GM12878 (cell line): Measurements from ENCODE around the gene C9orf57. TPM values are rescaled to one million over a fixed set of nuclear protein-coding genes. Genes with fewer than 3 reads are reported as not detected.
"Not testable (repeated sequence)": the region's sequence is repeated elsewhere in the genome, so short reads cannot be mapped to it uniquely, and the experiment has no call there.

Source experiments
- ATAC-seq: fragments of 200-7000 bp; cut with Tn5 transposase; 3 replicates; pipeline ENCODE4 v1.9.1; 2020; ENCODE audit warnings: mild to moderate bottlenecking, moderate library complexity
- BruUV-seq: library from RNA; stranded (reverse); fragments of 400-500 nt; replicated peaks from 2 replicates; lab custom pipeline; 2021; lab: Mats Ljungman, UMichigan
- CTCF ChIA-PET: fragments of 300-600 bp; sonication (Branson Sonifier 250); formaldehyde crosslinking; extraction: SDS; loops from one replicate; lab custom pipeline; 2021; ENCODE audit warnings: inconsistent platforms; lab: Yijun Ruan, JAX
- POLR2A ChIA-PET: fragments of 350-600 bp; formaldehyde crosslinking; extraction: SDS; loops from one replicate; lab custom pipeline; 2021; ENCODE audit warnings: inconsistent platforms; lab: Charles Lee
- RAD21 ChIA-PET: fragments of 300-600 bp; sonication (Branson Sonifier 250); formaldehyde crosslinking; loops from one replicate; lab custom pipeline; 2023; ENCODE audit warnings: antibody characterized with exemption; ENCODE audit not compliant: unreplicated experiment; lab: Charles Lee
- SMC1A ChIA-PET: fragments of 300-600 bp; sonication (Branson Sonifier 250); formaldehyde crosslinking; loops from one replicate; lab custom pipeline; 2023; ENCODE audit not compliant: unreplicated experiment, uncharacterized antibody; lab: Charles Lee
- DNase-seq: peaks from one replicate; pipeline ENCODE4 v3.0.0-alpha.2; 2011; ENCODE audit warnings: low read depth, low spot score
- FAIRE-seq: peaks from 3 replicates; lab custom pipeline; 2011; peaks lifted over from hg19 to GRCh38; lab: Jason Lieb, UNC
- H2AFZ ChIP-seq: 2 replicates; pipeline ENCODE4 v1.6.0; 2011; ENCODE audit warnings: low read depth, low read length, control low read depth; ENCODE audit not compliant: control insufficient read depth
- H3K27ac ChIP-seq: 2 replicates; pipeline ENCODE4 v1.5.1; 2011; ENCODE audit warnings: control low read depth; ENCODE audit not compliant: control insufficient read depth, insufficient read depth
- H3K27me3 ChIP-seq, 2 experiments: replicated peaks in 1 of 2; 2 replicates each; pipeline versions ENCODE4 v1.6.0 to v1.6.1; 2011; ENCODE audit warnings: low read length in 1 of 2; ENCODE audit not compliant: control insufficient read depth in 2 of 2, insufficient read depth in 2 of 2
- H3K36me3 ChIP-seq, 2 experiments: 2 replicates each; pipeline ENCODE4 v1.5.1; 2011; ENCODE audit warnings: low read length in 1 of 2; ENCODE audit not compliant: control insufficient read depth in 2 of 2, insufficient read depth in 2 of 2
- H3K4me1 ChIP-seq: 2 replicates; pipeline ENCODE4 v1.6.1; 2011; ENCODE audit warnings: mild to moderate bottlenecking, low read length, moderate library complexity, mixed read lengths; ENCODE audit not compliant: control insufficient read depth, insufficient read depth
- H3K4me2 ChIP-seq: 2 replicates; pipeline ENCODE4 v1.6.0; 2011; ENCODE audit warnings: control low read depth; ENCODE audit not compliant: control insufficient read depth, insufficient read depth
- H3K4me3 ChIP-seq: fragments of 200-600 bp; sonication (generic); 2 replicates; pipeline ENCODE4 v1.5.1; 2016
- H3K79me2 ChIP-seq: 2 replicates; pipeline ENCODE4 v1.6.0; 2011; ENCODE audit warnings: low read length; ENCODE audit not compliant: control insufficient read depth, insufficient read depth
- H3K9ac ChIP-seq: 2 replicates; pipeline ENCODE4 v1.8.0; 2011; ENCODE audit warnings: low read length, control low read depth, mixed read lengths; ENCODE audit not compliant: control insufficient read depth, insufficient read depth
- H3K9me3 ChIP-seq: replicated peaks from 3 replicates; pipeline ENCODE4 v1.5.1; 2011; ENCODE audit warnings: mild to moderate bottlenecking, low read length; ENCODE audit not compliant: control insufficient read depth, insufficient read depth
- H4K20me1 ChIP-seq: 2 replicates; pipeline ENCODE4 v1.6.0; 2011; ENCODE audit not compliant: control insufficient read depth, insufficient read depth
- IKZF1 ChIP-seq: fragments of 450-650 bp; conservative IDR thresholded peaks from 2 replicates; pipeline ENCODE4 v1.6.1; 2017; ENCODE audit warnings: antibody characterized with exemption, mild to moderate bottlenecking
- WGBS: methylation state at CpG from one replicate; pipeline ENCODE4 v1.1.6; 2016; ENCODE audit warnings: low lambda C conversion rate; ENCODE audit not compliant: insufficient replicate concordance, insufficient coverage; ENCODE audit errors: missing lambda C conversion rate; 5-methylcytosine and 5-hydroxymethylcytosine counted together
- in situ Hi-C: fragments of 300-500 bp; cut with MboI; formaldehyde crosslinking; loops from 9 replicates; pipeline ENCODE4 v1.14.3; 2018; ENCODE audit warnings: mixed read lengths
- intact Hi-C: fragments of 100-400 bp; cut with micrococcal nuclease; formaldehyde crosslinking; loops from one replicate; pipeline ENCODE4 v1.14.2; 2022; ENCODE audit not compliant: unreplicated experiment
- polyA plus RNA-seq, 11 experiments: library from polyadenylated mRNA; depleted of rRNA in 4 of 11; unstranded in 6 of 11; stranded (reverse) in 5 of 11; fragments of >200 nt; fragmentation: Nextera tagmentation in 4 of 11; fragmentation: Illumina TruSeq in 1 of 11; extraction: Ambion mirVana in 4 of 11; extraction: Trizol in 1 of 11; gene quantifications; 1 replicate in 1 of 11; 2 replicates in 10 of 11; pipeline versions ENCODE4 v1.2.1 to v1.2.3, GENCODE V29; 2011 to 2016; ENCODE audit warnings: inconsistent platforms in 2 of 11, missing spikeins in 2 of 11, low read depth in 1 of 11
- total RNA-seq, 4 experiments: library from RNA; depleted of rRNA in 3 of 4; stranded (reverse); fragments of >200 nt in 3 of 4; fragmentation: Illumina TruSeq in 1 of 4; extraction: Trizol in 1 of 4; gene quantifications; 2 replicates each; pipeline versions ENCODE4 v1.2.1 to v1.2.3, GENCODE V29; 2013 to 2021
- TF ChIP-seq, protein P1 (sequence below), 3 experiments: IDR thresholded peaks in 2 of 3; conservative IDR thresholded peaks in 1 of 3; 2 replicates each; pipeline ENCODE4 v1.5.1; 2011; ENCODE audit warnings: low read depth in 3 of 3, low read length in 3 of 3, mild to moderate bottlenecking in 3 of 3, control low read depth in 2 of 3, moderate library complexity in 2 of 3, inconsistent platforms in 1 of 3, mixed read lengths in 1 of 3; ENCODE audit not compliant: control insufficient read depth in 2 of 3, insufficient read depth in 1 of 3; ENCODE audit errors: extremely low read depth in 1 of 3

The C9orf57 gene
- total and polyA plus RNA-seq, 10 of the 15 experiments (the other 5 are each of a cell fraction or from before 2014, with no cell fraction given): 0.06 to 0.27 TPM; not detected in 8

DNA sequence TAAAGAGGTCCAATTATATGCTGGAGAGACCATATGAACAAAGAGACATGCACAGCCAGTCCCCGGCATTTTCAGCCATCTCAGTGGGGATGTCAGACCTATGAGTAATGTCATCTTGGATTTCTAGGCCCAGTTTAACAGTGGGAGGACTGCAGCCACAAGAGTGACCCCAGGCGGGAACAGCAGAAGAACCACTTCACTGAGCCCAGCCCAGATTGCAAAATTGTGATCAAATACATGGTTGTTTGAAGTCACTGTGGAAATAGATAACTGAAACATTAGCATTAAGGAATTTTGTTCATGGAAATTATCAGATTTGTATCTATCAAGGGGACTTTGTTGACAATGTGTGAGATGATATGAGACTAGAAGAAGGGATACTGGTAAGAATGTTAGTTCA lies 42.1 kb upstream of the C9orf57 start:
- in situ Hi-C loops (no loop called here), intact Hi-C loops (no loop called here)
- Histone ChIP-seq H2AFZ (no peak overlapping the region), H3K27me3 (no peaks in the 10 kb centered on the region), H3K4me3 (no peak overlapping the region), H3K4me2 (no peak overlapping the region), H3K9me3 (no peaks in the 10 kb centered on the region), H3K36me3 (no peaks in the 10 kb centered on the region), H3K4me1 (no peaks in the 10 kb centered on the region), H3K27ac (no peak overlapping the region), H4K20me1 (no peaks in the 10 kb centered on the region), H3K79me2 (no peaks in the 10 kb centered on the region), H3K9ac (no peak overlapping the region)
- CTCF ChIA-PET: no interaction called here
- WGBS: 2% methylated on average over 2 of the region's 2 CpGs
- SMC1A ChIA-PET: no interaction called here
- no peak for DNase-seq
- FAIRE-seq: no peak
- POLR2A ChIA-PET: interaction anchor here (0.6 to 0.7 kb wide), 2 partner anchors 93 to 756 kb away, joined by 3 to 4 read pairs; no protein-coding TSS in a partner anchor
- RAD21 ChIA-PET: interaction anchor here (0.7 kb wide), 1 partner anchor 169 kb away, joined by 3 read pairs; no protein-coding TSS in a partner anchor
- no peak for TF ChIP-seq IKZF1
- TF ChIP-seq, protein P1, sequence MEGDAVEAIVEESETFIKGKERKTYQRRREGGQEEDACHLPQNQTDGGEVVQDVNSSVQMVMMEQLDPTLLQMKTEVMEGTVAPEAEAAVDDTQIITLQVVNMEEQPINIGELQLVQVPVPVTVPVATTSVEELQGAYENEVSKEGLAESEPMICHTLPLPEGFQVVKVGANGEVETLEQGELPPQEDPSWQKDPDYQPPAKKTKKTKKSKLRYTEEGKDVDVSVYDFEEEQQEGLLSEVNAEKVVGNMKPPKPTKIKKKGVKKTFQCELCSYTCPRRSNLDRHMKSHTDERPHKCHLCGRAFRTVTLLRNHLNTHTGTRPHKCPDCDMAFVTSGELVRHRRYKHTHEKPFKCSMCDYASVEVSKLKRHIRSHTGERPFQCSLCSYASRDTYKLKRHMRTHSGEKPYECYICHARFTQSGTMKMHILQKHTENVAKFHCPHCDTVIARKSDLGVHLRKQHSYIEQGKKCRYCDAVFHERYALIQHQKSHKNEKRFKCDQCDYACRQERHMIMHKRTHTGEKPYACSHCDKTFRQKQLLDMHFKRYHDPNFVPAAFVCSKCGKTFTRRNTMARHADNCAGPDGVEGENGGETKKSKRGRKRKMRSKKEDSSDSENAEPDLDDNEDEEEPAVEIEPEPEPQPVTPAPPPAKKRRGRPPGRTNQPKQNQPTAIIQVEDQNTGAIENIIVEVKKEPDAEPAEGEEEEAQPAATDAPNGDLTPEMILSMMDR (IDR thresholded peaks at IDR 0.05 in 2 of 3, conservative IDR thresholded peaks at IDR 0.05 in 1 of 3; ENCODE audit: control insufficient read depth in 2 of 3, extremely low read depth in 1 of 3, insufficient read depth in 1 of 3, low read depth in 3 of 3, low read length in 3 of 3): no peak
- no peak for ATAC-seq
- BruUV-seq: no TSS peak

DNA sequence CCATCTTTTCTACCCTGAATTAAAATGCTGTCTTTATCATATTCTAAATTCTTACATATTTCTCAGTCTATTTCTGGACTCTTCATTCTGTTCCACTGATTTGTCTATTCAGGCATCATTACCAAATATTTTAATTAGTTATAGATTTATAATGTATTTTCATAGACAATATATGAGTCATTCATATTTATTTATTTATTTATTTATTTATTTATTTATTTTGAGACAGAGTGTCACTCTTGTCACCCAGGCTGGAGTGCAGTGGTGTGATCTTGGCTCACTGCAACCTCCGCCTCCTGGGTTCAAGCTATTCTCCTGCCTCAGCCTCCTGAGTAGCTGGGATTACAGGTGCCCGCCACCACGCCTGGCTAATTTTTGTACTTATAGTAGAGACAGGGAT lies 35.1 kb upstream of the C9orf57 start:
- H3K9ac ChIP-seq, H2AFZ ChIP-seq, POLR2A ChIA-PET, CTCF ChIA-PET, H3K27ac ChIP-seq, H3K4me2 ChIP-seq, FAIRE-seq, H3K9me3 ChIP-seq, RAD21 ChIA-PET, H3K4me3 ChIP-seq, H4K20me1 ChIP-seq, intact Hi-C loops, in situ Hi-C loops, ATAC-seq, H3K79me2 ChIP-seq, H3K4me1 ChIP-seq, DNase-seq, H3K27me3 ChIP-seq, BruUV-seq, H3K36me3 ChIP-seq: not testable (repeated sequence)
- SMC1A ChIA-PET: interaction anchor here (1.1 kb wide), 1 partner anchor 24 kb away, joined by 3 read pairs; no protein-coding TSS in a partner anchor
- WGBS: 63% methylated on average over 3 of the region's 3 CpGs
